ENCODE results near the gene ALOX12B. TPM values are rescaled to one million over a fixed set of nuclear protein-coding genes. Genes with fewer than 3 reads are reported as not detected.

The ALOX12B gene
- total and polyA plus RNA-seq, 2 of the 13 experiments (the other 11 are each of a cell fraction or from before 2014, with no cell fraction given): 0.13 TPM; not detected in 1

DNA sequence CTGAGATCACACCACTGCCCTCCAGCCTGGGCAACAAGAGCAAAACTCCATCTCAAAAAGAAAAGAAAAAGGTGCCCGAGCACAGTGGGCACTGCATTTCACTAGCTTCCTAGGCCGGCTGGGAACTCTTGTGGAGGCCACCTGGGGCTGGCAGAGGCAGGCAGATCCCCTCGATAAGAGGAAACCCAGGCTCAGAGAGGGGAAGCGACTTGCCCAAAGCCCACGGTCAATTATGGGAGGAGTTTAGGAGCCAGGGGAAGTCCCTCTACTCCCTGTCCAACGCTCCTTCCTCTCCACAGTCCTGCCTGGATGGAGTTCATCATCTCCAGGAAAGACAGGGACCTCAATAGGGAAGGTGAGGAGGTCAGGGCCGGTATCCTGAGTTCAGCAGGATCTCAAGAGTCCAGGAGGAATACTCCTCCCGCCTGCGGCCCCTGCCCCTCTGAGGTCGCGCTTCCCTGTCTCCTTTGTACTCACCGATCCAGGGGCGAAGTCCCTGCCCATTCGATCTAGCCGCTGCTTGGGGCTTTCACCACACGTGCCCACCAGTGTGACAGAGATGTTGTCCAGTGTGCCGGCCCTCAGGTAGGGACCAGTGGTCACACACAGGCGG is 30.0 kb upstream of the ALOX12B start (continued):
- TF ChIP-seq ZC3H4 (CRISPR knock-in tag; IDR thresholded peaks at IDR 0.05; ENCODE audit: borderline replicate concordance) (no peak), EHMT2 (IDR thresholded peaks at IDR 0.05; ENCODE audit: borderline replicate concordance, low read depth, low read length) (no peak), ZNF891 (CRISPR knock-in tag; IDR thresholded peaks at IDR 0.05) (no peak), MAFG (CRISPR knock-in tag; IDR thresholded peaks at IDR 0.05) (no peak), REXO4 (CRISPR knock-in tag; IDR thresholded peaks at IDR 0.05; ENCODE audit: borderline replicate concordance) (no peak), MAX (IDR thresholded peaks at IDR 0.05) (0 out of 2 replicates have a peak, but pooled peaks have one; percentile 37), AKAP8 (CRISPR knock-in tag; IDR thresholded peaks at IDR 0.05) (no peak), ELF3 (CRISPR knock-in tag; IDR thresholded peaks at IDR 0.05) (0 out of 2 replicates have a peak, but pooled peaks have one; percentile 17), HDAC1 (CRISPR knock-in tag; IDR thresholded peaks at IDR 0.05) (peak; percentile 4; the same call in 1 of the 2 replicates), HNRNPLL (IDR thresholded peaks at IDR 0.05; ENCODE audit: low read depth, low read length, poor library complexity, severe bottlenecking) (no peak), SMAD3 (CRISPR knock-in tag; IDR thresholded peaks at IDR 0.05) (no peak), NBN (conservative IDR thresholded peaks at IDR 0.05) (no peak), ZNF10 (CRISPR knock-in tag; IDR thresholded peaks at IDR 0.05; ENCODE audit: borderline replicate concordance, low read depth) (no peak), ZNF326 (CRISPR knock-in tag; IDR thresholded peaks at IDR 0.05; ENCODE audit: borderline replicate concordance) (no peak), STAT5B (CRISPR knock-in tag; IDR thresholded peaks at IDR 0.05) (no peak), ZNF800 (CRISPR knock-in tag; IDR thresholded peaks at IDR 0.05) (0 out of 2 replicates have a peak, but pooled peaks have one; percentile 28), CAMTA2 (CRISPR knock-in tag; IDR thresholded peaks at IDR 0.05; ENCODE audit: borderline replicate concordance) (no peak), SRSF9 (IDR thresholded peaks at IDR 0.05; ENCODE audit: borderline replicate concordance, insufficient read depth, low read depth, low read length, poor library complexity, severe bottlenecking) (no peak), ZNF749 (CRISPR knock-in tag; IDR thresholded peaks at IDR 0.05; ENCODE audit: borderline replicate concordance) (no peak), ZMYM4 (CRISPR knock-in tag; IDR thresholded peaks at IDR 0.05) (no peak)
- TF ChIP-seq, protein P1, sequence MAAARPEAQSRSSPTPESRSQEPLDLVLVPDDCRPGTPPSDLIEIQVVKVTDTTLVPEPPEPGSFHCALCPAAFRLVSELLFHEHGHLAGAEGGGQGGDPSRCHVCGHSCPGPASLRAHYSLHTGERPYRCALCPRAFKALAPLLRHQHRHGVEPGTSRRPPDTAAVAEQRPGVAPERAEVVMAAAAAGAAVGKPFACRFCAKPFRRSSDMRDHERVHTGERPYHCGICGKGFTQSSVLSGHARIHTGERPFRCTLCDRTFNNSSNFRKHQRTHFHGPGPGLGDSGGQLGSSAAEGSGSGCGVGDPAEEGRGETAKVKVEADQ (CRISPR knock-in tag; IDR thresholded peaks at IDR 0.05; ENCODE audit: borderline replicate concordance): no peak
- TF ChIP-seq, protein P2, sequence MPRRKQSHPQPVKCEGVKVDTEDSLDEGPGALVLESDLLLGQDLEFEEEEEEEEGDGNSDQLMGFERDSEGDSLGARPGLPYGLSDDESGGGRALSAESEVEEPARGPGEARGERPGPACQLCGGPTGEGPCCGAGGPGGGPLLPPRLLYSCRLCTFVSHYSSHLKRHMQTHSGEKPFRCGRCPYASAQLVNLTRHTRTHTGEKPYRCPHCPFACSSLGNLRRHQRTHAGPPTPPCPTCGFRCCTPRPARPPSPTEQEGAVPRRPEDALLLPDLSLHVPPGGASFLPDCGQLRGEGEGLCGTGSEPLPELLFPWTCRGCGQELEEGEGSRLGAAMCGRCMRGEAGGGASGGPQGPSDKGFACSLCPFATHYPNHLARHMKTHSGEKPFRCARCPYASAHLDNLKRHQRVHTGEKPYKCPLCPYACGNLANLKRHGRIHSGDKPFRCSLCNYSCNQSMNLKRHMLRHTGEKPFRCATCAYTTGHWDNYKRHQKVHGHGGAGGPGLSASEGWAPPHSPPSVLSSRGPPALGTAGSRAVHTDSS (CRISPR knock-in tag; conservative IDR thresholded peaks at IDR 0.05): no peak
- TF ChIP-seq, protein P3, sequence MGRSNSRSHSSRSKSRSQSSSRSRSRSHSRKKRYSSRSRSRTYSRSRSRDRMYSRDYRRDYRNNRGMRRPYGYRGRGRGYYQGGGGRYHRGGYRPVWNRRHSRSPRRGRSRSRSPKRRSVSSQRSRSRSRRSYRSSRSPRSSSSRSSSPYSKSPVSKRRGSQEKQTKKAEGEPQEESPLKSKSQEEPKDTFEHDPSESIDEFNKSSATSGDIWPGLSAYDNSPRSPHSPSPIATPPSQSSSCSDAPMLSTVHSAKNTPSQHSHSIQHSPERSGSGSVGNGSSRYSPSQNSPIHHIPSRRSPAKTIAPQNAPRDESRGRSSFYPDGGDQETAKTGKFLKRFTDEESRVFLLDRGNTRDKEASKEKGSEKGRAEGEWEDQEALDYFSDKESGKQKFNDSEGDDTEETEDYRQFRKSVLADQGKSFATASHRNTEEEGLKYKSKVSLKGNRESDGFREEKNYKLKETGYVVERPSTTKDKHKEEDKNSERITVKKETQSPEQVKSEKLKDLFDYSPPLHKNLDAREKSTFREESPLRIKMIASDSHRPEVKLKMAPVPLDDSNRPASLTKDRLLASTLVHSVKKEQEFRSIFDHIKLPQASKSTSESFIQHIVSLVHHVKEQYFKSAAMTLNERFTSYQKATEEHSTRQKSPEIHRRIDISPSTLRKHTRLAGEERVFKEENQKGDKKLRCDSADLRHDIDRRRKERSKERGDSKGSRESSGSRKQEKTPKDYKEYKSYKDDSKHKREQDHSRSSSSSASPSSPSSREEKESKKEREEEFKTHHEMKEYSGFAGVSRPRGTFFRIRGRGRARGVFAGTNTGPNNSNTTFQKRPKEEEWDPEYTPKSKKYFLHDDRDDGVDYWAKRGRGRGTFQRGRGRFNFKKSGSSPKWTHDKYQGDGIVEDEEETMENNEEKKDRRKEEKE (IDR thresholded peaks at IDR 0.05): no peak

All from HepG2 (cell line).